Measurements from ENCODE around the gene CLTB.
A peak's percentile ranks its signal among the peaks of the same experiment; 100 is the strongest.
"Not testable (repeated sequence)": the region's sequence is repeated elsewhere in the genome, so short reads cannot be mapped to it uniquely, and the experiment has no call there.

CLTB gene

DNA sequence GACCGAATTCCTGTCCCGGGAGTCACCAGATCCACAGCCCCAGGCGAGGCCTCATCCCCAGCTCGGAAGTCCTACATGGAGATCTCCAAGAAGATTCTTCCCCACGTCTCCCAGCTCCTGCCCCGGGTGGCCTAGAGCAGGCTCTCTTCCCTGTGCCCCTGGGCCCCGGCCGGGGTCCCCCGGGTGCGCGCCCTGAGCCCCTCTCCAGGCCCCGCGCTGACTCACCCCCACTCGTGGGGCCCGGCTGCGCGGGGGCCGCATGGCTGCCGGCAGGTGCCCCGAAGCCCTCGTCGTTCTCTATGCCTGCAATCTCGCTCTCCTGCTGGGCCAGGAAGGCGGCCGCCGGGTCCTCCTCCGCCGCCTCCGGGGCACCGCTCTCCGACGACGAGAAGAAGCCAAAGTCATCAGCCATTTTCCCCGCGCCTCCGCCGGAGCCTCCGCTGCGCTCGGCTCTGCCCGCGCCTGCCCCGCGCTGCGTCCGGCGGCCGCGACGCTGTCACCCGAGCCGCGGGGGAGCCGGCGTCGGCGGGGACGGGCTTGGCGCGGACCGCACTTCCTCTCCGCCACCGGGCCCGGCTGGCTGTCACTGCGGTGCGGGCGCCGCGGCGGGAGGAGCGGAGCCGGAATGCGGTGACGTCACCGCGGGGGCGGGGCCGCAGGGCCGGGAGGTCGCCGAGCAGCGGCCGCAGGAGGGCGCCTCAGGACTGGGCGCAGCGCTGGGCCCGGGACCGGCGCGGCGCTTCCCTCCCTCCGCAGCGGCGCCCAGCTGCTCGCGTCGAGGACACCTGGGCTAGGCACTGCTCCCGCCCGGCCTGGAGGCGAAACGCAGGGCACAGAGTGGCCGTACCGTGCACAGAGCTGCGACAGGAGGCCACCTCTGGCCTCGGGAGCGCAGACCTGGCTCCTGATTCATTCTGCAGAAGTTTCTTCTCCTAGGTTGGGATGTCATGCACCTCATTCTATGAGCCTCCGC is at the start of gene CLTB:
Gene CLTB (minus strand): TSS at position 588 of the 973 bp plus-strand sequence. CDS start 176 bp downstream, at position 412.
- DNase-seq, result peak; percentile 26 to 91 (median 78)

DNA sequence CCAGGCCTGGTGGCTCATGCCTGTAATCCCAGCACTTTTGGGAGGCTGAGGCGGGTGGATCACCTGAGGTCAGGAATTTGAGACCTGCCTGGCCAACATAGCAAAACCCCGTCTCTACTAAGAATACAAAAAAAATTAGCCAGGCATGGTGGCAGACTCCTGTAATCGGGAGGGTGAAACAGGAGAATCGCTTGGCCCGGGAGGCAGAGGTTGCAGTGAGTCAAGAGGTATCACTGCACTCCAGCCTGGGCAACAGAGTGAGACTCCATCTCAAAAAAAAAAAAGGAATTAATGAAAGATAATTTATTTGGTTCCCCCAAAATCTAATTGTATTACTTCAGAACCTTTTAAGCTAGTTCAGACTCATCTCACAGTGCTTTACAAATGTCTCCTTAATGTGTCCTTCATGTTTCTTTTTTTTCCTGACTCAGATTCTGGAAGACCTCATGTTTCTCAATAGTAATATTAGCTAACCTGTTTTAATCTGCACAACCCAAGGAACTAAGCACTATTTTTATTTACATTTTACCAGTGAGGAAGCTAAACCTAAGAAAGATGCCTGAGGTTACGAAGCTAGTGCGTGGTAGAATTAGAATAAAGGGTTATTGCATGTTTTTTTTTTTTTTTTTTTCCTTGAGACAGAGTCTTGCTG is 46.9 kb upstream of the CLTB start:
- DNase-seq, result no peak

GRCh38 chr5:176461349-176461748 is 45.0 kb upstream of the CLTB start:
- DNase-seq, result no peak

GRCh38 chr5:176458904-176459561 is 42.7 kb upstream of the CLTB start:
- DNase-seq, result no peak

DNA sequence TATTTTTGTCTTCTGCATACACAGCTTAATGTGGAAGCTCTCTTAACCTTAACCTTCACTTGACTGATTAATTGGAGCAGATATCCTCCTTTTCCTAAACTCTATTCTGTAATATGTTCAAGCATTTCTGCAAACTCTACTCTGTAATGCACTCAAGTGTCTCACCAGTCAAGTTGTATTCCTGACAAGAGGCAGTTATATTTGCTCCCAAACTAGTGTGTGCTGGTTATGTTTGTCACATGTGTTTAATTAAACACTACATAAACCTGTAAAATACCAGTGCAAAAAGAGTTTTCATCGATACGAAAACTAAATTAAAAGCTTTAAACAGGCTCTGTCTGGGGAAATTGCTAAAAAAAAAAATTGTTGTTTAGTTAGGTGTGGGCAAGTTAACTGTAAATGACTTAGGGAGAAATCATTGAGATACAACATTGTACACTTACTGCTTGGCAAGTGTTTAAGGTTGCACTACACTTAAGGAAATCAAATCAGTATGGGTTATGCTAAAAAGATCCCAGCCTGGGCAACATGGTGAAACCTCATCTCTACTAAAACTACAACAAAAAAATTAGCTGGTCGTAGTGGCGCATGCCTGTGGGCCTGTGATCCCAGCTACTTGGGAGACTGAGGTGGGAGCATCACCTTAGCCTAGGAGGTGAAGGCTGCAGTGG is 38.5 kb upstream of the CLTB start:
- DNase-seq, result no peak

- no peak for DNase-seq
Measured at GRCh38 chr5:176450077-176450476, 33.7 kb upstream of the CLTB start.

GRCh38 chr5:176447978-176448608 is 31.8 kb upstream of the CLTB start, which contains the start of gene FAF2:
FAF2 (plus strand) TSS chr5:176448385; CDS start chr5:176448408, 23 bp downstream.
- DNase-seq, result peak; percentile 84 to 99 (median 97)

GRCh38 chr5:176447591-176447977 is 31.2 kb upstream of the CLTB start:
- DNase-seq, result peak in 4 of 14 donors; percentile 40 to 93 (median 72)

DNA sequence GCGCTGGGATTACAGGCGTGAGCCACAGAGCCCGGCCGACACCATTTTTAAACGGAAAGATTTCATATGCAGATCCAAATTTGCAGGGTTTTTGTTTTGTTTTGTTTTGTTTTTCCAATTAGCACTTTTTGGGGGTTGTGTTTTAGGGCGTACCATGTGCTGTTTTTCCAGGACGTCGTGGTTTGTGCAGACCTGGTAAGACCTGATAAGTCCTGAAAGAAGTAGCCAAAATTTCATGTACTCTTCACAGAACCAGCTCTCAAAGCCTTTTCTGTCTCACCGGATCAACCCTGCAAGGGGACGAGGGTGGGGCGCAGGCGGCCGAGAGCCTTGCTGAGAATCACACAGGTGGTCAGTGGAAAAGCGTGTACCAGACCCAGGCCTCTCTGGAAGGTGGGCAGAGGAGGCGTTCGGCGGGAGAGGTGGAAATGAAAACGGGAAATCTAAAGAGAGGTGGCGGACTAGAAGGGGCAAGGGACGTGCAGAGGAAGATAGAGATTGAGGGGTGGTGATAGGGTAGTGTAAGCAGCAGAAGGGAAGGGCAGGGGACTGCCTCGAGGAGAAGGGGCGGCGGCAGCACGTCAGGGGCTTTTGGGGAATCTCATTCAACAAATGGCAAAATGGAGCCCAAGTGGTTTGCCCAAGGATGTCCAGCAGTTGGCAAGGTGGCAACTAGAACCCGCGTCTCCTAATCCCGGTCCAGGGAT is 30.7 kb upstream of the CLTB start:
- peak in 4 of 14 donors; percentile 29 to 53 (median 42) for DNase-seq

GRCh38 chr5:176446028-176446665 is 29.8 kb upstream of the CLTB start:
- DNase-seq, result no peak

- DNase-seq, result no peak
Measured at GRCh38 chr5:176444742-176445141, 28.4 kb upstream of the CLTB start.

DNA sequence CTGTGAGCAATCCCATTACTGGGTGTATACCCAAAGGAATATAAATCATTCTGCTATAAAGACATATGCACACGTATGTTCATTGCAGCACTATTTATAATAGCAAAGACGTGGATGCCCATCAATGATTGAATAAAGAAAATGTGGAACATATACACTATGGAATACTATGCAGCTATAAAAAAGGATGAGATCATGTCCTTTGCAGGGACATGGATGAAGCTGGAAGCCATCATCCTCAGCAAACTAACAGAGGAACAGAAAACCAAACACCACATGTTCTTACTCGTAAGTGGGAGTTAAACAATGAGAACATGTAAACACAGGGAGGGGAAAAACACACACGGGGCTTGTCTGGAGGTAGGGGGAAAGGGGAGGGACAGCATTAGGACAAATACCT is 26.6 kb upstream of the CLTB start:
- not testable (repeated sequence) for DNase-seq

DNA sequence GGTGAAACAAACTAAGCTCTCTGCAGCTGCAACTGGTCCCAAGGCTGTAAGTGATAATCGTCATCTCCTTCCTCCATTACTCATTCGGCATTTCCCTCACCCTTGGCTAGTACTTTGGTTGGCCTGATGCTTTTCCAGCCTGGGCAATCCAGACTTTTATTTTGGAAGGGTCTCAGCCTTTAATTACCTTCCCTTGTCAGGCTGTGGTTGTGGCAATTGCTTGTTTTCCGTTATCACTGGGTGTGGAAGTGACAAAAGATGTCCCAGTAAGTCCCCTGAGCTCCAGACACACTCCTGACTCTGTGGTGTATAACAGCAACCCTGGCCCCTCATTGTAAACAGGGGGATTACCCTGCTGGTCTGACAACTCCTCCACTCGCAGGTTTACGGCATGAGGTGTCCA is 25.6 kb upstream of the CLTB start:
- DNase-seq, result no peak

- no peak for DNase-seq
Measured at GRCh38 chr5:176440927-176441706, 24.8 kb upstream of the CLTB start.

DNA sequence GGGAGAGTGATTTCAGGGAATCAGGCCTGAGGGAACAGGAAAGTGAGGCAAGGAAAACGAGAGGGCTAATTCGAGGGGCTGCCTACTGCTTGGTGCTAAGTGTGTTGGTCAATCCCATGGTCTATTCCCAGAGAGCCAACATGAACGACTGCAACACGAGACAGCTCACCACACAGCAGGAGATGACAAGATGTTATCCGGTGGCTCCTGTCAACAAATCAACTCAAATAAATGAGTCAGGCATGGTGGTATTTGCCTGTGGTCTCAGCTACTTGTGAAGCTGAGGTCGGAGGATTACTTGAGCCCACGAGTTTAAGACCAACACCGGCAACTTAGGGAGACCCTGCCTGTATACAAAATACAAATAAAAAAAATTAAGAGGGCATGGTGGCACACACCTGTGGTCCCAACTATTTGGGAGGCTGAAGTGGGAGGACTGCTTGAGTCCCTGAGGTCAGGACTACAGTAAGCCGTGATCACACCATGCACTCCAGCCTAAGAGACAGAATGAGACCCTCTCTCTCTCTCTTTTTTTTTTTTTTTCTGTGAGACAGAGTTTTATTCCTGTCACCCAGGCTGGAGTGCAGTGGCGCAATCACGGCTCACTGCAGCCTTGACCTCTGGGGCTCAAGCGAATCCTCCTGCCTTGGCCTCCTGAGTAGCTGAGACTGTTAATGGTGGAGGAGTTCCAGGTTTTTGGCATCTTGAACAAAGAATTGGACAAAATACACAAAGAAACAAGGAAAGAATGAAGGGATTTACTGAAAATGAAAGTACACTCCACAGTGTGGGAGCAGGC is 22.8 kb upstream of the CLTB start:
- no peak for DNase-seq

GRCh38 chr5:176436656-176437055 is 20.3 kb upstream of the CLTB start:
- no peak for DNase-seq

GRCh38 chr5:176432707-176433106 is 16.4 kb upstream of the CLTB start:
- no peak for DNase-seq

- DNase-seq, result no peak
Measured at GRCh38 chr5:176429972-176430371, 13.6 kb upstream of the CLTB start.

- no peak for DNase-seq
Measured at GRCh38 chr5:176427971-176428370, 11.6 kb upstream of the CLTB start.
